GM18517 (cell line): ENCODE results near the gene DLK2.
"Not testable (repeated sequence)": the region's sequence is repeated elsewhere in the genome, so short reads cannot be mapped to it uniquely, and the experiment has no call there.

Source experiments
- ATAC-seq: cut with Tn5 transposase; IDR thresholded peaks from one replicate; pipeline ENCODE4 v1.9.1; 2021; ENCODE audit warnings: mild to moderate bottlenecking, moderate library complexity; ENCODE audit not compliant: unreplicated experiment

The DLK2 gene

DNA sequence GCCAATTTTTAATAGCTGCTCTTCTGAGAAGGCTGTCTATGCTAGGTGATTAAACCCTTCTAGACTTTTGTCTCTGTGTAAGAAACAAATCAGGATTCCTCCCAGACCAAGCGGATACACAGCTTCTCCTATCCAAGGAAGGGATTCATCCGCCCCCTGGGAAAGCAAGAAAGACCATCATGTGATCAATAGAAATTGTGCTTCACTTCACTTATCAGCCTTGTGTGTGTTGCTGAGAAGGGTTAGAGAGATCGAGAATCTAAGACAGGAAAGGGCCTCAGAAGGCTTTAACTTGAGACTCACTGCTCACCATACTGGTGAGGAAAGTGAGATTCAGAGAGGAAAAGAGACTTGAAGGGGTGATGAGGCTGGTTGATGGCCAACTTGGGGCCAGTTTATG lies 26.5 kb downstream of the DLK2 start:
- no peak for ATAC-seq

DNA sequence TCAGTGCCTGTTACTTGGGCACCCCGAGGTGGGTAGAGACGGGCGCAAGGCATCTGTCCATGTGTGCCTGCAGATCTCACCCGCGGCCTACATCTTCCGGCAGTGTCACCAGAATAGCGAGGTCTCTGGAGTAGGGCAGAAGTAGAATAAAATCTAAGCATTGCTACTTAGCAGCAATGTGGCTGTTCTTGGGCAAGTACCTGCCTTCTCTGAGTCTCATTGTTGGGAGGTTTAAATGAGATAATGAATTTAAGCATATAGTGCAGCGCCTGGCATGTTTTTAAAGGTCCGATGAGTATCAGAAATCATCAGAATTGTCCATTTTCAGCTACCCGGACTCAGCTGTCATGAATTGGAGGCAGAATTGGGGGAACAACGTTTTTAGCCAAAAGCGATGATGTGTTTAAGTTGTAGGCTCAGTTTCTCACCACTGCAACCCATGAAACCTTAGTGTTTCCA lies 27.2 kb downstream of the DLK2 start:
- ATAC-seq = peak; percentile 34

DNA sequence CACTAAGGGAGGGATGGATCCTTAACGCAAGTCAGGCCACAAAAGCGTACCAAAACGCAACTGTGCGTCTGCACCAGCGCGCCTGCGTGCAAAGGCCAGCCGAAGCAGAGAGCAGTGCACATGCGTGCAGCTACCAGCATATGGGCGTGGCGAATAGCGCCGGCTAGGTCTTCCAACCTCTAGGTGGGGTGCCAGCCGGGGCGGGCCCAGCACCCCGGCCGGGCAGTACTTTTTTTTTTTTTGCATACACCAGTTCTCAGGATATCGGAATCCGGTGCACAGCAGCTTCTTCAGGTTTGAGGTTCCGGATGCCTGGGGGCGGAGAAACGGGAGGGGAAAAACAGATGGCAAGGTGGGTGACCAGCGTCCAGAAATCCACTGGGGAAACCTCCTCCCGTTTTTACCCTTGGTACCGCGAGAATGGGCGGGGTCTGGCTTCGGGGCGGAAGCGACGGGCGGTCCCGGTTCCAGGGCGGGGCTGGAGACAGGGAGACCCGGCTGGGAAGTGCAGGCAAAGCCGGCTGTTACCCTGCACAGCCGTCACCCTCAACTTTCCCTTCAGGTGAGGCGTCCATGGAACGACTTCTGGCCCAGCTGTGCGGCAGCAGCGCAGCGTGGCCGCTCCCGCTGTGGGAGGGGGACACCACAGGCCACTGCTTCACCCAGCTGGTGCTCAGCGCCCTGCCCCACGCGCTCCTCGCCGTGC lies 27.8 kb downstream of the DLK2 start, which contains the start of gene ABCC10:
Gene ABCC10, plus strand, starts transcription at position 136 of the 706 bp plus-strand sequence. Its CDS starts 438 bp downstream, at position 574.
- peak; percentile 89 for ATAC-seq

DNA sequence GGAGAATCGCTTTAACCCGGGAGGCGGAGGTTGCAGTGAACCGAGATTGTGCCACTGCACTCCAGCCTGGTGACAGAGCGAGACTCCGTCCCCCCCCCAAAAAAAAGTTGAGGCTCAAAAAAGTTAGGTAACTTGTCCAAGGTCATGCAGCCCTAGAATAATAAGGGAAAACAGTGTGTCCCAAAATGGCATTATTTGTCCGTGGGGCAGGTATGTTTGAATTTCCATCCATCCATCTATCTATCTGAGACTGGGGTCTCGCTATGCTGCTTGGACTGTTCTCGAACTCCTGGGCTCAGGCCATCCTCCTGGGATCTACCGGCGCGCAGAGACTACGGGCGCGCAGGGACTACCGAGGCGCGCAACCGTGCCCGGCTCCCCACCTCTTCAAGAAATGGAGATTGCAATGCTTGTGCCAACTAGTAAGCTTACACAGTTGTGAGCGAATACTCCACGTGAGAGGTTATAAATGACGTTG lies 28.4 kb downstream of the DLK2 start:
- ATAC-seq = no peak

DNA sequence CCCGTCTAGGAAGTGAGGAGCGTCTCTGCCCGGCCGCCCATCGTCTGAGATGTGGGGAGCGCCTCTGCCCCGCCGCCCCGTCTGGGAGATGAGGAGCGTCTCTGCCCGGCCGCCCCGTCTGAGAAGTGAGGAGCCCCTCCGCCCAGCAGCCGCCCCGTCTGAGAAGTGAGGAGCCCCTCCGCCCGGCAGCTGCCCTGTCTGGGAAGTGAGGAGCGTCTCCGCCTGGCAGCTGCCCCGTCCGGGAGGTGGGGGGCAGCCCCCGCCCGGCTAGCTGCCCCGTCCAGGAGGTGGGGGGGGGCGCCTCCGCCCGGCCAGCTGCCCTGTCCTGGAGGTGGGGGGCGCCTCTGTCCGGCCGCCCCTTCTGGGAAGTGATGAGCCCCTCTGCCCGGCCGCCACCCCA lies 30.3 kb downstream of the DLK2 start:
- not testable (repeated sequence) for ATAC-seq

DNA sequence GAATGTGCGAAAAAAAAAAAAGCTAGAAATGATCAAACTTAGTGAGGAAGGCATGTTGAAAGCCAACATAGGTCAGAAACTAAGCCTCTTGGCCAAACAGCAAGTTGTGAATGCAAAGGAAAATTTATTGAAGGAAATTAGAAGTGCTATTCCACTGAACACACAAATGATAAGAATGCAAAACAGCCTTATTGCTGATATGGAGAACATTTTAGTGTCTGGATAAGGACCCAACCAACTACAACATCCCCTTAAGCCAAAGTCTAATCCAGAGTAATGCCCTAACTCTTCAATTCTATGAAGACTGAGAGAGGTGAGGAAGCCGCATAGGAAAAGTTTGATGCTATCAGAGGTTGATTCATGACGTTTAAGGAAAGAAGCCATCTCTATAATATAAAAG lies 33.5 kb downstream of the DLK2 start:
- no peak for ATAC-seq

DNA sequence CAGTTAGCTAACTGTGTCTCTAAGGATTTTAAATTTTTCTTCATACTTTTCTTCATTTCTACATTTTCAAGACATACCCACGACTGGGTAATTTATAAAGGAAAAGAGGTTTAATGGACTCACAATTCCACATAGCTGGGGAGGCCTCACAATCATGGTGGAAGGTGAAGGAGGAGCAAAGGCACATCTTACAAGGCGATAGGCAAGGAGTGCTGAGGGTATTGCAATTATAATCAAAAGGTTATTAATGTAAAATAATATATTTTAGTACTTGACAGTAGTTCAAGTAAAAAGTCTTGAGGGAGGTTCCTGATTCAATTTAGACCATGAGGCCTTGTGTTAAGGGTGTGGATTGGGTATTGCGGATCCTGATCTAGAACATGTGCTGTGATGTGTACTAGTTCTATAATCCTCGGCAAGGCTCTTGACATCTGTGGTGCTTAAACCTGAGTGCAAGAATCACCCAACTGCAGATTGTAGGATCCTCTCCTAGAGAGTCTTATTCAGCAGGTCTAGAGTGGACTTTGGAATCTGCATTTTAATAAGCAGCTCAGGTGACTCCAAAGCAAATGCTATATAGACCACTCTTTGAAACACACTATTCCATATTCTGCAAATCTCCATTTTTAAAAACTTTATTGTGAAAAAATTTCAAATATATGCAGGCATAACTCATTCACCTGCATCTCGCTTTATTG lies 35.2 kb downstream of the DLK2 start:
- no peak for ATAC-seq

DNA sequence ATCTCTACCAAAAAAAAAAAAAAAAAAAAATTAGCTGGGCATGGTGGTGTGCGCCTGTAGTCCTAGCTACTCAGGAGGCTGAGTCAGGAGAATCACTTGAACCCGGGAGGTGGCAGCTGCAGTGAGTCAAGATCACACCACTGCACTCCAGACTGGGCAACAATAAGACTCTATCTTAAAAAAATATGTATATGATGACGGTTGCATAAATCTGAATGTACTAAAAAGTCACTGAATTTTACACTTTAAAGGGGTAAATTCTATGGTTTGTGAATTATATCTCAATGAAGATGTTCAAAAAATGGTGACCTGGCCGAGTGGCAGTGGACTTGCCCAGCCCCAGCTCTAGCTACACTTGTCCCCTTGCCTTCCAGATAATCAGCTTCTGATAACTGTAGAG lies 38.4 kb downstream of the DLK2 start:
- ATAC-seq = no peak

DNA sequence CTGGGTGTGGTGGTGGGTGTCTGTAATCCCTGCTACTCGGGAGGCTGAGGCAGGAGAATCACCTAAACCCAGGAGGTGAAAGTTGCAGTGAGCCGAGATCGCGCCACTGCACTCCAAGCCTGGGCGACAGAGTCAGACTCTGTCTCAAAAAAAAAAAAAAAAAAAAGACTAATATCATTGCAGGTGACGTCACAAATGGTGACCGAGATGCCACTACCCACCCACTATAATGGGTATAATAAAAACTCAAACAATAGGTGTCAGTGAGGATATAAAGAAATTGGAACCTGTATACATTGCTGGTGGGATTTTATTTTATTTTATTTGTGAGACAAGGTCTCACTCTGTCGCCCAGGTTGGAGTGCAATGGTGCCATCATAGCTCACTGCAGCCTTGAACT lies 40.1 kb downstream of the DLK2 start:
- not testable (repeated sequence) for ATAC-seq

DNA sequence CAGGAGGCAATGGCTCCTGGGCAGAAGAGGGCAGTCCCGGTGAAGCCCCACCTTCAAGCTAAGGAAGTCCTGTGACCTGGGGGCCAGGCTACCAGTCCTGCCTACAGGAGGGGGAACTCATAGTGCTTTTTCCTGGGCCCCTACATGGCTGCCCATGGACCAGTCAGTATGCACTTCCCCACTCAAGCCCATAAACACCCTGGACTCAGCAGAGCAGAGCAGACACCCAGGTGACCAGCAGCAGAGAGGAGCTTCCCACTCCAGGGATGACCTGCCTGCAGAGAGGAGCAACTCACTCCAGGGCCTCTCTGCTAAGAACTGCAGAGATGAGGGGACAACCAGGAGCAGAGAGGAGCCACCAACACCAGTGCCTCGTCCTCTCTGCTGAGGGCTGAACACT lies 42.3 kb downstream of the DLK2 start:
- ATAC-seq = no peak

DNA sequence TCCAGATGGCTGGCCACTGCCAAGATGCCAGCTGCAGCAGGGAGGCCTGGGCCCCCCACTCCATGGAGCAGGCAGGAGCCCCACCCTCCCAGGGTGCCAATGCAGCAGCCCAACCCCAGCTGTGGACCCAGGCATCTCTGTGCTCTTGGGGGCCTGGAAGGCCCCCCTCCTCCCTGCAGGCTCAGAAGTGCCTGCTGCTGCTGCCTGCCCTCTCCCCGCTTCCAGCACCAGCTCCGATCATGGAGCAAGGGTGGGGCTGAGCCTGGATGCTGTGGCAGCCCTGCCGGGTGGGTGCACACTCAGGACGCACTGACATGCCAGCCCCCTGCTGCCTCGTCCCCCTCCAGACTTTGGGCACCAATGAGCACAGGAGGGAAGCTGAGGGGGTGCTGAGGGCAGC lies 42.8 kb downstream of the DLK2 start:
- ATAC-seq = no peak

DNA sequence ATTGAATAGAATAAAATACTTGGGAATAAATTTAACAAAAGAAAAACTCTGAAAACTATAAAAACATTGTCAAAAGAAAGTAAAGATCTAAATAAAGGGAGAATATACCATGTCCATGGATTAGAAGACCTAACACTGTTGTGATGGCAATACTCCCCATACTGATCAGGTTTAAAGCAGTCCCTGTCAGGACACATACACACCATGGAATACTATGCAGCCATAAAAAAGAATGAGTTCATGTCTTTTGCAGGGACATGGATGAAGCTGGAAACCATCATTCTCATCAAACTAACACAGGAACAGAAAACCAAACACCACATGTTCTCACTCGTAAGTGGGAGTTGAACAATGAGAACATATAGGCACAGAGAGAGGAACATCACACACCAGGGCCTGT lies 44.6 kb downstream of the DLK2 start:
- ATAC-seq = not testable (repeated sequence)

DNA sequence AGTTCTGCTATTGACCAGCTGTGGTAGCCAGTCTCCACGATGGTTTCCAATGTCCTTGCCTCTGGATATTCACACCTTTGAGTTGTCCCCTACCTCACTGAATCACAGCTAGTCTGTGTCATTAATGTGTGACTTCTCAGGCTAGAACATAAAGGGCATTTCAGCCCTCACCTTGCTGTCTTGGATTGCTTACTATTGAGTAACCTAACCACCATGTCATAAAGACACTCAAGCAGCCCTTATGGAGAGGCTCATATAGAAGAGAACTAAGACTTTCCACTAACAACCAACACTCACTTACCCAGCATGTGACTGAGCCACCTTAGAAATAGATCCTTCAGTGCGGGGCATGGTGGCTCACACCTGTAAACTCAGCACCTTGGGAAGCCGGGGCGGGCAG lies 47.1 kb downstream of the DLK2 start:
- ATAC-seq = no peak

DNA sequence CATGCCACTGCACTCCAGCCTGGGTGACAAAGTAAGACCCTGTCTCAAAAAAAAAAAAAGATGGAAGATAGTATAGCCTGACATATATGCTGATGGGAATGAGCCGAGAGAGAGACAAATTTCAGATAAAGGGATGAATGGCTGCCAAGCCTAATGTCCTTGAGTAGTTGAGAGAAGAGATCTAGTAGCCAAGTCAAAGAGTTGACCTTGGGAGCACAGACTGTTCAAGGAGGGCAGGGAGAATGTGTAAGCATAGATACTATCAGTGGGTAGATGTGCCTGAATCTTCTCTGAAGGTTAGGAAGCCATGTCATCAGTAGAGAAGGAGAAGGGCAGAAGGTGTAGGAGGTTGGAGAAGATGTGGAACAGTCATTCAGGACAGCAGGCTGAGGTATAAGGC lies 48.1 kb downstream of the DLK2 start:
- ATAC-seq = no peak

DNA sequence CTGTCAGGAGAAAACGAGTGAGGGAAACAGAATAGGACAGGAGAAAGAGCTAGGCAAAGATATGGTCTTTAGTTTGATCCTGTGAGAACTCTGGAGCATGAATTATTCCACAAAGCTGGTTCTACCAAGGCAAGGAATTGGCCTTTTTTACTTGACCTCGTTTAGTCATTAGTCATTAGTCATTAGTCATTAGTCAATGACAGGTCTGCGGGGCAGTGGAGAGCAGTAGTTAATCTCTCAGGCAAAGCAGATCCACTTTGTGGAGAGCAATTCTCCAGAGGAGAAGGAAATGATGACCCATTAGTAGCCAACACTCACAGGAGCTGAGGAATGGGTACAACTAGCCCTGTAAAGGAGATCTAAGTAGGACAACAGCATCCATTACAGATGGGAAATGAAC lies 50.0 kb downstream of the DLK2 start:
- ATAC-seq = no peak

DNA sequence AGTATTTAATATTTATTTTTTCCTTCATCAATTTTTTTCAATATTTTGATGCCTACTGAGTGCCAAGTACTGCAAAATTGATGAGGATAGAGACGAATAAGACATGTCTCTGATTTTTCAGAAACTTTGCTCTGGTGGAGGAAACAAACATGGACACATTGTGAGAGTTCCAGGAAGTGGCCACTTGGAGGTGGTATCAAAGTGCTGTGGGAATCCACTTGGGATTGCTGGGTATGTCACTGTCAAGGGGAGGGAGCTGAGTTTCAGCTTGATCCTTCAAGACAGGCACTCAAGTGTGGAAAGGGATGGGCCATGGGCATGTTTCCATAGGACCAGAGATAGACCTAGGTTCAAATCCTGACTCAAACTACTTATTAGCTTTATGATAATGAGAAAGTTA lies 52.5 kb downstream of the DLK2 start:
- no peak for ATAC-seq

DNA sequence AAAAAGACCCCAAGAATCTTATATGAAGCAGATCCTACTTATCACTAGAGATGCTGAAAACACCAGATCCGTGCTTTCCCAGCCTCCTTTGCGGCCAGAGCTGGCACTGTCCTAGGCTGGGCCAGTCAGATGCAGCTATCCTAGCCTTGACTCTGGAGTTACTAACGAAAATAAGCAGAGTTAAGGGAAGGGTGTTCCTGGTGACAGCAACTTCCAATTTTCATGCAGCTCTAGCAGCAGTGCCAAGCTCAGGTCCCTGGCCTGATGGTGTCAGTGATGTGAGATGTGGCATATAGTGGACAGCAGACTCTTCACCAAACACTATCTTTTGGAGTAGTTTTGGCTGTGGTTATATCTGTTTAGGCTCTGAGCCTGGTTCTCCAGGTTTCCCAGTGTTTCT lies 53.6 kb downstream of the DLK2 start:
- no peak for ATAC-seq
